ENCODE data around the gene PCDH17.

The PCDH17 gene, protein sequence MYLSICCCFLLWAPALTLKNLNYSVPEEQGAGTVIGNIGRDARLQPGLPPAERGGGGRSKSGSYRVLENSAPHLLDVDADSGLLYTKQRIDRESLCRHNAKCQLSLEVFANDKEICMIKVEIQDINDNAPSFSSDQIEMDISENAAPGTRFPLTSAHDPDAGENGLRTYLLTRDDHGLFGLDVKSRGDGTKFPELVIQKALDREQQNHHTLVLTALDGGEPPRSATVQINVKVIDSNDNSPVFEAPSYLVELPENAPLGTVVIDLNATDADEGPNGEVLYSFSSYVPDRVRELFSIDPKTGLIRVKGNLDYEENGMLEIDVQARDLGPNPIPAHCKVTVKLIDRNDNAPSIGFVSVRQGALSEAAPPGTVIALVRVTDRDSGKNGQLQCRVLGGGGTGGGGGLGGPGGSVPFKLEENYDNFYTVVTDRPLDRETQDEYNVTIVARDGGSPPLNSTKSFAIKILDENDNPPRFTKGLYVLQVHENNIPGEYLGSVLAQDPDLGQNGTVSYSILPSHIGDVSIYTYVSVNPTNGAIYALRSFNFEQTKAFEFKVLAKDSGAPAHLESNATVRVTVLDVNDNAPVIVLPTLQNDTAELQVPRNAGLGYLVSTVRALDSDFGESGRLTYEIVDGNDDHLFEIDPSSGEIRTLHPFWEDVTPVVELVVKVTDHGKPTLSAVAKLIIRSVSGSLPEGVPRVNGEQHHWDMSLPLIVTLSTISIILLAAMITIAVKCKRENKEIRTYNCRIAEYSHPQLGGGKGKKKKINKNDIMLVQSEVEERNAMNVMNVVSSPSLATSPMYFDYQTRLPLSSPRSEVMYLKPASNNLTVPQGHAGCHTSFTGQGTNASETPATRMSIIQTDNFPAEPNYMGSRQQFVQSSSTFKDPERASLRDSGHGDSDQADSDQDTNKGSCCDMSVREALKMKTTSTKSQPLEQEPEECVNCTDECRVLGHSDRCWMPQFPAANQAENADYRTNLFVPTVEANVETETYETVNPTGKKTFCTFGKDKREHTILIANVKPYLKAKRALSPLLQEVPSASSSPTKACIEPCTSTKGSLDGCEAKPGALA (N-terminal part only)

GRCh38 chr13:57631596-57632275, at the start of gene PCDH17:
Gene PCDH17 (plus strand): TSS chr13:57631744. CDS start chr13:57632547, 803 bp downstream.
- FAIRE-seq, result no peak

DNA sequence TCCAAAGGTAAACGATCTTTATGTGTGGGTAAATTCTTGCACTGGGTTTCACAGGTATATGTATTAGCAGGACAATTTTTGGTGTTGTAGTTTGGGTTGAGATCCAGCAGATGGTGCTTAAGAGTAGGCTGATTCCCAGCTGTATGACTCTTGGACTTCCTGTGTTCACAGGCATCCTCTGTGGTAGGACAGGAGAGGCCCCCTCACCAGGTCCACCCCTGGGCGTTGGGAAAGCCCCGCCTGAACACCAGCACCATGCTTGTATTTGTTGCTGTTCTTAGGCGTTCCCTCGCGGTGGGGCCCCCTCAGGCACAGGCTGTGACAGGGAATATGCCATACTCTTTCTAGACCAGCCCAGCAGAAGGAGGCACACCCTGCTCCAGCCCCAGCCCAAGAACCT, 49.5 kb upstream of the PCDH17 start:
- no peak for FAIRE-seq

- no peak for FAIRE-seq
Observed at GRCh38 chr13:57583529-57583928, 48.0 kb upstream of the PCDH17 start.

DNA sequence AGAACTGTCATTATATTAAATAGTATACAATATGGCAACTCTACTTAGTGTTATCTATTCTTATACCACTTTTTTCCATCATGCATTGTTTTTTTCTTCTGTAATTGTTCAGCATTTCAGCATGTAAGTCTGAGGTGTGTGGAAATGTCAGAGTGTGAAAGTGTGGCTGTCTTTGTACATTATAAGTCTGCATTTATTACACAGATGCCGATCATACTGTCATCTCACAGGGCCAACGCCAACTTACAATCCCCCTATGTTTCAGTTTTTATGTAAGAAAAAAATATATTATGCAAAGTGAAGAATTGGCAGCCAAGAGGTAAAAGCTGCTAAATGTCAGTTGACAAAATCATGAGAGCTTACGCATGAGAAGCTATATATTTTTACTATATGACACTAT, 42.9 kb upstream of the PCDH17 start:
- FAIRE-seq, result no peak

DNA sequence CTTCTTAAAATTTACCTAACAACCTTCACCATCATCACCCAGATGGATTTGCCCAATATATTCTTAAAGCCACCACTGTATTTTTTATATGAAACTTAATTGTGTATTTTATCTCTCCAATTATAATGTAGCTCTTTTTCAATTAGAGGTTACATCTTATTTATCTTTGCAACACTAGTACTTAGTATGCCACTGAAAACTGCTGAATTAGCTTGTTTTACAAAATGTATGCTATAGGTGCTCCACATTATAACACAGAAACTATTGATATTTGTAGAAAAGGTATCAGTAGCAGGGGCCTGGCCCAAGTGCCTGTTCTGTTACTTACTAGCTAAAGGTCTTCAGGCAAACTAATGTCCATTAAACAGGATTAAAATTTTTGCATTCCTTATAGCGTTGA, 35.8 kb upstream of the PCDH17 start:
- no peak for FAIRE-seq

DNA sequence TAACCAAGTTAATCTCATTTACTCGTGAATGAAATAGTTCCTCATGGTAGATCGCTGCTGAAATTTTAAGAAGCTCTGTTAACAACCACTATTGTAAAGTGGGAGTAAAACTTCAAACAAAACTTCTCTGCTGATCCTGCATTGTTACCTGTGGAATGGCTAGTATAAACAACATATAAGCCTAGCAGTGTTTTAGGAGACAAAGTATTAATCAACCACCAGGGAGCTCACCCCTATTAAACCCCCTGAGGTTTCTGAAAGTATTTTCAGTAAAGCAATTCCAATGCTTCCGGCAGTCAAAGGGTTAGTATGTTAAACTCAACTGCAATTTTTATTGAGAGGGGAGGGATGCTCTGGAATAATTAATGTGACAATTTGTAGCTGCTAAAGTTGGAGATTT, 30.0 kb upstream of the PCDH17 start:
- FAIRE-seq, result no peak

- no peak for FAIRE-seq
Observed at GRCh38 chr13:57604442-57604841, 27.1 kb upstream of the PCDH17 start.

DNA sequence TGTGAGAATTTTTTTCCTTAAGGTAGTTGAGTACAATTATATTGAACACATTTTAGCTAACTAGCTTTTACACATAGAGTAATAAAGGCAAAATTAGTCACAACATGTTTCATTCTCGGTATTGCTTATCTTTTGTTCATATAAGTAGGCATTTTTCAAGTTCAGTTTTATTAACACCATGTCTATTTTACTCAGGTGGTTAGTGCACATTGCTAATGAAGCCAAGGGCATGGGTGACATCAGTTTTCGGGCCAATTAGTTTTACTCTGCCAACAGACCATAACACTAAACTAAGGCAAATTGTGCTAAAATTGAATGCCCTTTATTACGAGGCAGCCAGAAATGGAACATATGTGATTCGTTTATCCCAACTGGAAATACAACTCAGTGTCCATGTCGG, 19.6 kb upstream of the PCDH17 start:
- FAIRE-seq, result no peak

DNA sequence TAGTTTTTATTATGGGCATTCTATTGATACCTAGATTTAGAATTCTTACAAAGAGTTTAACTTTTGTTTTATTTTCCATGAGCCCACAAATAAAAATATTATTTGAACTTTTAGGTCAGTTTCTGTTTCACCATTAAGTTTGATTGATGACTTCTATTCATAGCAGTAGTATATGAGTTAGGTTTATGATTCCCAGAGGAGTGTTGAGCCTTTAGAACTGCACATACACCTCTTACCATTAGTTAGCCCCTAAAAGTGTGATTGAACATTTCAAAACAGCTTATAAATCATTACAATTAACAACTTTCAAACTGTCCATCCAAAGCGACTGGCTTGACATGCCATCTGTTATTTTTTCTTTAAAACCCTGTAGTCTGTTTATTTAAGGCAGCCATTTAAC, 19.0 kb upstream of the PCDH17 start:
- no peak for FAIRE-seq

- FAIRE-seq, result peak; percentile 95
Observed at GRCh38 chr13:57624565-57625435, 6.7 kb upstream of the PCDH17 start.

DNA sequence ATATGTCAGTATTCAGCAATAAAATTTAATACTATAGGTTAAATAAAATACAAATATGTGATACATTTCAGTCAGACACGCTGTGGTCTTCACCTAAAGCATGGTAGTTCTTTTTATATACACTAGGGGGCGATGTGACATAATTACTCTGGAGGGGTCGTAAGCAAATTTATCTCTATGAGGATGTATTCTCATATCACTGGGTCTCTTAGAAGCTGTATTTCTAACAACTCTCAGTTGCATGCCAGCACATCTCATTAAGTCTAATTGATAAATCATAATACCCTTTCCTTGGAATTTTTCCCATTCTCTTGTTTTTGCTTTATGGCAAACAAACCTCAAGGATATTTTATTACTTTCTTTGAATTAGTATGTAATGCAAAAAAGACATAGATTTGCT, 3.9 kb upstream of the PCDH17 start:
- FAIRE-seq, result peak; percentile 98

DNA sequence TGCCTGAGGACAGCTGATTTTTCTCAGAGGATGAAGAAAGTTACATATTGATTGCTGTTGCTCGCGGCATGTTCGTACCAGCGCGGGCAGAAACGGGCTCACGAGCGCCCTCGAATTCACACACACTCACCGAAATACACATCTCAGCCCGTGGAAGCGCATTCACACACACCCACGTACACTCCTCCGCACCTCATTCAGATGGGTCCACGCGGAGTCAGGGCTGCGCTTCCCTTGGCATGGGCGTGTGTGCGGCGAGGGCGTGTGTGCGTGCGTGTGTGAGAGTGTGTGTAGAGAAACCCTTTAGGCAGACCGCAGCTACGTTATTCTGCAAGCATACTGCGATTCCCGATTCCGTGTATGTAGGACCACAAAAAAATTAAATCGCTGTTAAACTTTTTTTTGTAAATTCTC, 2.1 kb upstream of the PCDH17 start:
- FAIRE-seq, result no peak

DNA sequence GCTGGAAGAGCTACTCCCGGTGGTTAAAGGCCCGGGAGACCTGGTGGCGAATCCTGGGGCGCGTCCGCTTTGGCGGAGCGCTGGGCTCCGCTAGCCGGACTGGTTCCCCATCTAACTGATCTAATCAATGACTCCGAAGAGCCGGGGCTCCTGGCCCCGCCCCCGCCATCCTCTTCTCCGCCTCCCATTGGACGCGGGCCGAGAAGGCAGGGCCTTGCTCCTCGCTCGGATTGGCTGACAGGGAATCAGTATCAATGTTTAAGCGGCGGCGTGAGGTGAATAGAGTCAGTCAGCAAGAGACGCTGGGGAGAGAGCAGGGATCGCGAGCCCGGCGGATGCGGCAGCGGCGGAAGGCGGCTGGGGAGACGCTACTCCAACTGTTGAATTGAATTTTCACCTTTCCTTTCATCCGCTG, 1.7 kb upstream of the PCDH17 start:
- FAIRE-seq, result peak; percentile 96

GRCh38 chr13:57630661-57631595, 616 bp upstream of the PCDH17 start:
- no peak for FAIRE-seq

- FAIRE-seq, result no peak
Observed at GRCh38 chr13:57632276-57633140, 964 bp downstream of the PCDH17 start.

DNA sequence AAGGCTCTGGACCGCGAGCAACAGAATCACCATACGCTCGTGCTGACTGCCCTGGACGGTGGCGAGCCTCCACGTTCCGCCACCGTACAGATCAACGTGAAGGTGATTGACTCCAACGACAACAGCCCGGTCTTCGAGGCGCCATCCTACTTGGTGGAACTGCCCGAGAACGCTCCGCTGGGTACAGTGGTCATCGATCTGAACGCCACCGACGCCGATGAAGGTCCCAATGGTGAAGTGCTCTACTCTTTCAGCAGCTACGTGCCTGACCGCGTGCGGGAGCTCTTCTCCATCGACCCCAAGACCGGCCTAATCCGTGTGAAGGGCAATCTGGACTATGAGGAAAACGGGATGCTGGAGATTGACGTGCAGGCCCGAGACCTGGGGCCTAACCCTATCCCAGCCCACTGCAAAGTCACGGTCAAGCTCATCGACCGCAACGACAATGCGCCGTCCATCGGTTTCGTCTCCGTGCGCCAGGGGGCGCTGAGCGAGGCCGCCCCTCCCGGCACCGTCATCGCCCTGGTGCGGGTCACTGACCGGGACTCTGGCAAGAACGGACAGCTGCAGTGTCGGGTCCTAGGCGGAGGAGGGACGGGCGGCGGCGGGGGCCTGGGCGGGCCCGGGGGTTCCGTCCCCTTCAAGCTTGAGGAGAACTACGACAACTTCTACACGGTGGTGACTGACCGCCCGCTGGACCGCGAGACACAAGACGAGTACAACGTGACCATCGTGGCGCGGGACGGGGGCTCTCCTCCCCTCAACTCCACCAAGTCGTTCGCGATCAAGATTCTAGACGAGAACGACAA, 1.8 kb downstream of the PCDH17 start:
- no peak for FAIRE-seq

- no peak for FAIRE-seq
Observed at GRCh38 chr13:57633950-57634838, 2.6 kb downstream of the PCDH17 start.

DNA sequence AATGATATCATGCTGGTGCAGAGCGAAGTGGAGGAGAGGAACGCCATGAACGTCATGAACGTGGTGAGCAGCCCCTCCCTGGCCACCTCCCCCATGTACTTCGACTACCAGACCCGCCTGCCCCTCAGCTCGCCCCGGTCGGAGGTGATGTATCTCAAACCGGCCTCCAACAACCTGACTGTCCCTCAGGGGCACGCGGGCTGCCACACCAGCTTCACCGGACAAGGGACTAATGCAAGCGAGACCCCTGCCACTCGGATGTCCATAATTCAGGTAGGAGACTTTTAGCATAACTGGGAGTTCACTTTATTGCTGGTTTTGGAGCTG, 3.3 kb downstream of the PCDH17 start:
- no peak for FAIRE-seq

Measured in islet of Langerhans (tissue), 1 donor.